GM19035 (cell line): ENCODE measurements around the gene HHIPL2.

Experiments
- ATAC-seq: cut with Tn5 transposase; IDR thresholded peaks from one replicate; pipeline ENCODE4 v1.9.1; 2021; ENCODE audit not compliant: unreplicated experiment

HHIPL2 gene

DNA sequence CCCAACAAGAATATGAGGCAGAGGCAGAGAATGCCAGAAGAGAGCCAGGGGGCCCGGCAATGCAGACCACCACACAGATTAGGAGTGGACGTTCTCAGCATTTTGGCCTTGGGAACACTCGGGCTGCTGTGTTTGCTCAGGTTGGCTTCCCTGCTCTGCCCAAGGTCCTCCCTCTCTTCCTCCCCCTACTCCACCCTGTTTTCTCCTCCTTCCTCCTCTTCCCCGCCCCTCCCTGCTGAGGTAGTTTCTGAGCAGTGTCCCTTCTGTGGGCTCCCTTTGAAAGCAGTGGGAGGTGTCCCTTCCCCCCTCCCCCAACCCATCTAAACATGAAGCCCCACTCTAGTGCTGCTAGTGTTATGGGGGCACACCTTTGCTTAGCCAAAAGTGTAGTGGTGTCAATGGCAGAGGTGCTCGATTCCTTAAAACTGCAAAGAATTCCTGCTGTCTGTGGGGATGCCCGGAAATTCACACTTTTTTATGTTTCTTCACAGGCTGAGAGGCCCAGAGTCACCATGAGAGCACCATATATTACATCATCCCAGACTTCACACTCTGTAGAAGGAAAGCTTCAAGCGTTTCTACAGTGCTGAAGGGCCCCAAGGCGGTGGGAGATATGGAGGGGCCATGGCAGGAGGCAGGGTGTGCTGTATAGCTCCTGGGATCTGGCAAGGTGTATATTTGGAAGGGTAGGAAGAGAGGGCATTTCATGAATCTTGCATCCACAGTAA lies at the start of gene HHIPL2:
HHIPL2 (minus strand) TSS at position 161 of the 728 bp plus-strand sequence; CDS start at position 101, 60 bp downstream.
- no peak for ATAC-seq

- ATAC-seq: no peak
Measured at GRCh38 chr1:222596696-222597095, 48.8 kb upstream of the HHIPL2 start.

DNA sequence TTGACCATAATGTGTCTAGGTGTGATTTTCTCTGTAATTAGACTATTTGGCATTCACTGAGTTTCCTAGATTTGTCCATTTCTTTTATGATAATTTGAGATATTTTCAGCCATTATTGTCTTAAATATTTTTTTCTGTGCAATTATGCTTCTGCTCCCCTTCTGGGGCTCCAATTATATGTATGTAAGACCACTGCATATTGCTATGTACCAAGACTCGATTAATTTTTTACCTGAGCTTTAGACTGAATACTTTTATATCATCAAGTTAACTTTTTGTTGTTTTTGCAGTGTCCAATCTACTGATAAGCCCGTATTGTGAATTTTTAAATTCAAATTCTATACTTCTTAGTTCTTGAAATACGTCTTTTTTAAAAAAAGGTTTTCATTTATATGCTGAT lies 46.9 kb upstream of the HHIPL2 start:
- ATAC-seq: no peak

DNA sequence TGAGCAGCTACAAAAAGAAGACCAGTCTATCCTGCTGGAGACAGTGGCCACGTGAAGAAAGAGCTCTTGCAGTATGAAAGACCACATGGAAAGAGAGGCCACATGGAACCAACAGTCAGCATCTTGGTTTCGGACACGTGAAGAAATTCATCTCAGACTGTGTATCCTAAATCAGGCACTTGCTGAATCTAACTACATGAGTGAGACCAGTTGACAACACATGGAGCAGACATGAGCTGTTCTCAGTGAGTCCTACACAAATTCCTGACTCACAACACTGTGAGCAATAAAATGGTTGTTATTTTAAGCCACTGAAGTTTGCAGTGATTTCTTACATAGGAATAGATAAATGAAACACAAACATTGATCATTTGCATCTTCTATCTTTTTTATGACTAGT lies 44.3 kb upstream of the HHIPL2 start:
- ATAC-seq: no peak

DNA sequence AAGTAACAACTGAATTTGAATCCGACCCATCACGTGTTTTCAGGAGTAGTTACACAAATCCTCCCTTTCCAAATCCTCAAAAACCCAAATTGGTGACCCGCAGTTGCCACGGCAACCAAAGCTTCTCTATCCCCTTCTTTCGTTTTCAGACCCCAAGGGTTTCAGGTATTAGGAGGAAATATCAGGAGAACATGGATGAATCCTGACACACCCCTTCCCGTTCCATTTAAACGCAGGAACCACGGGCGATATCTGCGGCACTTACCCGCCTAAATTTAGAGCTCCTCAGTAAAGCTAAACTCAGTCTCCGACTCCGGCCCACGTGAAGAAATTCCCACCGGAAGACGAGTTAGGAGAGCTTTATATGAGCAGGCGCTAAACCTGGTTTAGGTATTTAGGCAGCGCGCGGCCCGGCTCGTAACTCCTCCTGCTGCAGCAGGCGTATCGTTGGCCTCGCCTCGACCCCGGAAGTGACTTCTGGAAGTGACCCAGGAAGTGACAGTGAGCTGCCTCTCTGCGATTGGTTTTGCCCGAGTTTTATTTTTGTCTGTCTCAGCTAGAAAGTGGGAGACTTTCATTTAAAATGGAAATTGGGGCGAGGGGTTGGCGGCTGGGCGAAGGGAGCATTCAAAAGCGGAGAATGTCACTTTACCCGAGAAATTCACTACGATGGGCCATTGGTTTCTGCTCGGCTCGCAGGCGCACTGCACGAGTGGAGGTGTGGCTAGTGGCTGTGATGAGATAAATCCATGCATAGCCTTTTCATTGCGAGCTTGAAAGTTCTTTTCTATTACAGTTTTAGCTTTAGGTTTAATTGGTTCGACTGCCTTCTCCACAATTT lies 41.8 kb upstream of the HHIPL2 start, which contains the start of gene TAF1A:
TAF1A (minus strand) TSS at position 472 of the 841 bp plus-strand sequence.
- ATAC-seq: peak; percentile 100

DNA sequence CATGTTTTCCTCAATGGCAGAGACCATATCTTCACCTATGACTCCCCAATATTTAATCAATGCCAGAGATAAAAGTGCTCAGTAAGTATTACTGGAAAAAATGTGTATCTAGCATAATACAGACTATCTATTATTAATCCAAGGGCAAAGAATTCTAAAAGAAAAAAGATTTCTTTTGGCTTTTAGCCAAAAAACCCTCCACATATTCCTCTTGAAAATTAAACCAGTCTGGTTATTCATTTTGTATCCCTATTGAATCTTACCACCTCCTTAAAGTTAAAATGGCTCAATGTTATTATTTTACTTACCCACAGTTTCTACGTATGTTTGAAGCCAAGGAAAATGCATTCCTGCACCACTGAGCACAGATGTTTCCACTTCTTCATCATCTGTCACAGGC lies 40.2 kb upstream of the HHIPL2 start:
- ATAC-seq: no peak

- no peak for ATAC-seq
Measured at GRCh38 chr1:222586842-222587241, 38.9 kb upstream of the HHIPL2 start.

- peak; percentile 80 for ATAC-seq
Measured at GRCh38 chr1:222583079-222583478, 35.2 kb upstream of the HHIPL2 start.

GRCh38 chr1:222582099-222582774 lies 34.3 kb upstream of the HHIPL2 start:
- ATAC-seq: peak; percentile 56

- no peak for ATAC-seq
Measured at GRCh38 chr1:222579316-222579715, 31.4 kb upstream of the HHIPL2 start.

DNA sequence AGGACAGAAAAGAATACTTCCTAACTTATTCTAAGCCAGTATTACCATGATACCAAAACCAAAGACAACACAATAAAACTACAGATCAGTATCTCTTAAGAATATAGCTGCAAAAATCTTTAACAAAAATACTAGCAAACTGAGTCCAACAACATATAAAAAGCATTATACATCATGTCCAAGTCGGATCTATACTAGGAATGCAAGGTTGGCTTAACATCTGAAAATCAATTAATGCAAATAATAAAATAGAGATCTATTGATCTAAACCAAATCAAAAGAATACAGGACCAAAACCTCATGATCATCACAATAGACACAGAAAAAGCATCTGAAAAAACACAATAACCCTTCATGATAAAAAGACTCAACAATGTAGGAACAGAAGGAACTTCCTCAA lies 22.9 kb upstream of the HHIPL2 start:
- ATAC-seq: no peak

GRCh38 chr1:222561656-222562055 lies 13.8 kb upstream of the HHIPL2 start:
- no peak for ATAC-seq

- no peak for ATAC-seq
Measured at GRCh38 chr1:222557574-222557973, 9.7 kb upstream of the HHIPL2 start.

DNA sequence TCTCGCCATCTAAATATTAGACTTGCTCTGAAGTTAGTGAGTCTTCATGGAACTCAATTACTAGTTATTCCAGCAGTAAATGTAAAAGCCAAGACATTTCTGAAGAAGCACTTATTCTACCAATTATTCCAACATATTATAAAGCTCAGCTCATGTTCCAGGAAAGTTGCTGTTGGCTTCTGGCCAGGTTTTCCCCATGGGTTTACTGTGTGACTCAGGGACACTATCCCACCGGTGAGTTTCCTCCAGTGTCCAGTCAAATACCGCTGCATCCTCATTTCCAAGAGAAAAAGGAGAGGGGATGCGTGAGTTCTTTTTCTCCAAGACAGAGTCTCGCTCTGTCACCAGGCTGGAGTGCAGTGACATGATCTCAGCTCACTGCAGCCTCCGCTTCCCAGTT lies 9.2 kb upstream of the HHIPL2 start:
- no peak for ATAC-seq

DNA sequence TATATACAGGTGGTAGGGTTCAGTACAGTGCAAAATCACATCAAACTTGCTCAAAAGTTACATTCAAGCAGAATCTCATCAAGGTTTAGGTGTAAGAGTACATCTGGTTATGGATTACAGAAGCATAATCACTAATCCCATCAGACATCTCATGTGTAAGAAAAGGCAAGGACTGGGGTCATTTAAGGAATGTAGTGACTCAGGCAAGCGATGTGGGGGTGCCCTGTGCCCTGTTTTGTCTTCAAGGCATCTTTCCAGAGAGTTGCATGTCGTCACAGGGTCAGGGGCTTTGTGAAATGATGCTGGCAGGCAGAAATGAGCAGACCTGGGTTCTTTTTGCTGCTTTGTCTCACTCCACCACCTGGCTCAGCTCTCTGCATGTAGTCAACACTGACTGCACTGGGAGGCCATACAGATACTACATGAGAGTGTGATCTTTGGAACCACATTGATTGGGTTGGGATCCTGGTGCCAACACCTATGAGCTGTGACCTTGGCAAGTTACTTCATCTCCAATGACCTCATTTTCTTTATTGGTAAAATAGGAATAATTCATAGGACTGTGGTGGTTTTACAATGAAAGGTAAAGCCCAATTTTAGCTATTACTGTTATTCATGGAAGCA lies 8.2 kb upstream of the HHIPL2 start:
- no peak for ATAC-seq

DNA sequence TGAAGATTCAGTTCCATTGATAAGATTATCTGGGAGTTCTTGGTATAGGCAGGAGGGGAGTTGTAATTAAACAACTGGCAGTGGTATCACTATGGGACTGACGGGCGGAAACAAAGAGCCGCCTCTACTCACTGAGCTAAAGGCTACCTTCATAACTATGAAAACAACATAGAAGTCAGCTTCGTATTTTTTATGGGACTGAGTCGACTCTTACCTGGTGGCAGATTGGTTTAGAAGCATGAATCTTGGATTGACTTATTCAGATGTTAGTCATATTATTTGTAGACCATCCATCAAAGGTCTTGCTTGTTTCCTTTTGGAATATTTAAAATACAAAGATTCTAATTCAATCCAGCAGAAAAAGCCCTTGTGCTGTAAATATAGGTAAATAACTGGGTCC lies 6.3 kb upstream of the HHIPL2 start:
- no peak for ATAC-seq

DNA sequence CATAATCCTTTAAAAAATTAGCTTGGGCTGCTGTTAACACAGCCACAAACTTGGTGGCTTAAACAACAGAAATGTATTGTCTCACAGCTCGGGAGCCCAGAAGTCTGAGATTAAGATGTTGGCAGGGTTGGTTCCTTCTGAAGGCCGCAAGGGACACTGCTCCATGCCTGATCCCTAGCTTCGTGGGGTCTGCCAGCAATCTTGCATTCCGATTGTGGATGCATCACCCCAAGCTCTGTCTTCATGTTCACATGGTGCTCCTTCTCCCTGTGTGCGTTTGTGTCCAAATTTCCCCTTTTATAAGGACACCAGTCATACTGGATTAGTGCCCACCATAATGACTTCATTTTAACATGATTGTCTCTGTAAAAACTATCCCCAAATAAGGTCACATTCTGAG lies 5.0 kb upstream of the HHIPL2 start:
- no peak for ATAC-seq

- ATAC-seq: no peak
Measured at GRCh38 chr1:222547260-222547614, 667 bp downstream of the HHIPL2 start.

DNA sequence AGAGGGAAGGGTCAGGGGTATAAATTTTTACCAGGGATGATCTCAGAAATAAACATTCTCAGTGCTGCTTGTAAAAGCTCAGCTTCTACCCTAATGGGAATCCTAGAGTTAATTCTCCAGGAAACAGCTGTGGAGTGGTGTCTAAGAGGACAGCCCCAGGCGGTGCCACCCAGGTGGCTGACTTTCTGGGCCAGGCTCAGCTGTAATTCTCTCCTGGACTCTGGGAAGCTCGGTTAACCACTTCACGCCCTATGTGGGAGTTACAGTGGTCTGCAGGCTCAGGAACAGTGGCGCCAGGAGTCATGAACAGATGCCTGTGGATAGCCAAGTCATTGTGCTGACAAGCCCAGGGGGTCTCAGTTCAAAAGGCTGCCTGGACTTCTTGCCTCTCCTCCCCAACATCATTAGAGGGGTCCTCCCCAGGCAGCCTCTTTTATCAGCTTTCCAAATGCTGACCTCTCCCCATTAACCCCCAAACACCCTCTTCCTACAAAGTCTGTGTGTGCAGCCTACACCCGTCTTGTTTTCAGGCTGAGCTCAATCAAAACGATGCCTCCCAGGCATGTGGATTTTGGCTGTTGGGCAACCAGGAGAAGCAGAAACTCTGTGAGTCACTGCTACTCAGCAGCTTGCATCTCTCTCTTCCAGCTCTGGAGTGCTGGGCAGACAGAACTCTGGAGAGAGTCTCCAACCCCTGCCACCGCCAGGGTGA lies 1.2 kb downstream of the HHIPL2 start:
- ATAC-seq: no peak

- ATAC-seq: no peak
Measured at GRCh38 chr1:222546091-222546490, 1.8 kb downstream of the HHIPL2 start.

GRCh38 chr1:222543817-222544216 lies 4.1 kb downstream of the HHIPL2 start:
- no peak for ATAC-seq
